ENCODE results near the gene UST.

DNA sequence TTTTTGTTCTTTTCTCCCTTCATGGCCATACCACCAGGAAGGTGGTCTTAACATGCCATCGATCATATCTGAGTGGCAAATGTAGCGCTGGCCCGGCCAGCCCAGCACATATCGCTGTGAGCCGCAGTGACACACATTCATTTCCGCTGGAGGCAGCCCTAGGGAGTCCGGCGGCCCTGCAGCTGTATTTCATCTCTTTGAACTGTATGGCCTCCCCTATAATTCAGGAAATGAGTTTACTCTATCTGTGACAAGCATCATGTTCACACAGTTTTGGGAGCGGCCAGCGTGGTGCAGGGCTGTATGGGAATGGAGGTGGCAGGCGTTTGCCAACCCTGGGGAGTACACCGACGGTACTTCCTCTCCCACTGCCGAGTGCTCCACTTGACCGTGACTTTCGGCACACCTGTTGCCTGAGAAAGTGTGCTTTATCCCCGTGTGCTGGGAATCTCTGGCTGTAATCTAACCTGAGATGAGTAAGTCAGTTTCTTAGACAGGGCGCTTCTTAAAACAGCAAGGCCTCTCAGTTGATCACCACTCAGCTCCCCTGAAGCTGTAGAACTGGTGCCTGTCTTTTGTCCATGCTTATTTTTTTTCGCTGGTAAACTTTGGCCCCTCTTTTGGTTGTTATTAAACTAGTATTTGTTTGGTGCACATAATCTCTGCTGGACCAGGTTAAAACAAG is 313.6 kb downstream of the UST start:
- TF ChIP-seq, protein P1, sequence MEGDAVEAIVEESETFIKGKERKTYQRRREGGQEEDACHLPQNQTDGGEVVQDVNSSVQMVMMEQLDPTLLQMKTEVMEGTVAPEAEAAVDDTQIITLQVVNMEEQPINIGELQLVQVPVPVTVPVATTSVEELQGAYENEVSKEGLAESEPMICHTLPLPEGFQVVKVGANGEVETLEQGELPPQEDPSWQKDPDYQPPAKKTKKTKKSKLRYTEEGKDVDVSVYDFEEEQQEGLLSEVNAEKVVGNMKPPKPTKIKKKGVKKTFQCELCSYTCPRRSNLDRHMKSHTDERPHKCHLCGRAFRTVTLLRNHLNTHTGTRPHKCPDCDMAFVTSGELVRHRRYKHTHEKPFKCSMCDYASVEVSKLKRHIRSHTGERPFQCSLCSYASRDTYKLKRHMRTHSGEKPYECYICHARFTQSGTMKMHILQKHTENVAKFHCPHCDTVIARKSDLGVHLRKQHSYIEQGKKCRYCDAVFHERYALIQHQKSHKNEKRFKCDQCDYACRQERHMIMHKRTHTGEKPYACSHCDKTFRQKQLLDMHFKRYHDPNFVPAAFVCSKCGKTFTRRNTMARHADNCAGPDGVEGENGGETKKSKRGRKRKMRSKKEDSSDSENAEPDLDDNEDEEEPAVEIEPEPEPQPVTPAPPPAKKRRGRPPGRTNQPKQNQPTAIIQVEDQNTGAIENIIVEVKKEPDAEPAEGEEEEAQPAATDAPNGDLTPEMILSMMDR (IDR thresholded peaks at IDR 0.05) = no peak
- TF ChIP-seq EZH2 (IDR thresholded peaks at IDR 0.05; ENCODE audit: borderline replicate concordance, insufficient read depth, low read depth, low read length, poor library complexity, severe bottlenecking) = no peak
